ENCODE data around the gene WDR43.

- TF ChIP-seq CTCF (IDR thresholded peaks at IDR 0.05; ENCODE audit: low read depth, low read length) (no peak), POLR2A (IDR thresholded peaks at IDR 0.05; ENCODE audit: extremely low read depth, insufficient read length) (no peak), MAX (IDR thresholded peaks at IDR 0.05; ENCODE audit: low read depth, low read length) (no peak)
Measured at GRCh38 chr2:28906376-28906775, 11.9 kb downstream of the WDR43 start.

Data from NB4 (cell line).